Daoy (cell line): ENCODE measurements around the gene WSB2. TPM values are rescaled to one million over a fixed set of nuclear protein-coding genes. Genes with fewer than 3 reads are reported as not detected.
A peak's percentile ranks its signal among the peaks of the same experiment; 100 is the strongest.

ENCODE experiments used
- DNase-seq: peaks from one replicate; pipeline ENCODE4 v3.0.0-alpha.2; 2015; ENCODE audit warnings: low read depth
- total RNA-seq: library from RNA; depleted of rRNA; stranded (reverse); fragments of >200 nt; shearing (Covaris generic); gene quantifications from 2 replicates; pipeline ENCODE4 v1.2.3, GENCODE V29; 2014

WSB2 gene
- total RNA-seq, 1 experiment from 2014 or later: 103 TPM

- peak; percentile 77 for DNase-seq
Measured at GRCh38 chr12:118061873-118062843, 1.2 kb upstream of the WSB2 start.

- DNase-seq: peak; percentile 63
Measured at GRCh38 chr12:118060301-118061010, 523 bp downstream of the WSB2 start.

- DNase-seq: peak; percentile 18
Measured at GRCh38 chr12:118059341-118060191, 1.4 kb downstream of the WSB2 start.

- no peak for DNase-seq
Measured at GRCh38 chr12:118058881-118059280, 2.1 kb downstream of the WSB2 start.

- no peak for DNase-seq
Measured at GRCh38 chr12:118058227-118058626, 2.8 kb downstream of the WSB2 start.

GRCh38 chr12:118055865-118056773, 4.9 kb downstream of the WSB2 start:
- no peak for DNase-seq

GRCh38 chr12:118055144-118055557, 5.8 kb downstream of the WSB2 start:
- peak; percentile 71 for DNase-seq

GRCh38 chr12:118053071-118053985, 7.7 kb downstream of the WSB2 start:
- no peak for DNase-seq

- peak; percentile 98 for DNase-seq
Measured at GRCh38 chr12:118052324-118053070, 8.5 kb downstream of the WSB2 start.

GRCh38 chr12:118050972-118051910, 9.7 kb downstream of the WSB2 start:
- no peak for DNase-seq

- DNase-seq: no peak
Measured at GRCh38 chr12:118046430-118046829, 14.5 kb downstream of the WSB2 start.

- DNase-seq: no peak
Measured at GRCh38 chr12:118044577-118044976, 16.4 kb downstream of the WSB2 start.

- DNase-seq: no peak
Measured at GRCh38 chr12:118044075-118044474, 16.9 kb downstream of the WSB2 start.

- DNase-seq: no peak
Measured at GRCh38 chr12:118042091-118042490, 18.9 kb downstream of the WSB2 start.

- DNase-seq: no peak
Measured at GRCh38 chr12:118038137-118038536, 22.8 kb downstream of the WSB2 start.

- DNase-seq: no peak
Measured at GRCh38 chr12:118036672-118037411, 24.1 kb downstream of the WSB2 start.
